GM12878 (cell line): ENCODE results near the gene COMMD1. TPM values are rescaled to one million over a fixed set of nuclear protein-coding genes. Genes with fewer than 3 reads are reported as not detected.

Source experiments
- ASH2L ChIP-seq: fragments of 300-600, 200-600 bp; sonication (generic); IDR thresholded peaks from 2 replicates; pipeline ENCODE4 v1.6.1; 2017; ENCODE audit warnings: low read depth, mild to moderate bottlenecking, borderline replicate concordance
- ATF7 ChIP-seq: fragments of 450-650 bp; IDR thresholded peaks from 2 replicates; pipeline ENCODE4 v1.6.1; 2016; ENCODE audit warnings: low read depth, mild to moderate bottlenecking
- BRCA1 ChIP-seq: IDR thresholded peaks from 2 replicates; pipeline ENCODE4 v1.6.1; 2011; ENCODE audit warnings: low read depth, low read length, improper control_type of control experiment
- CREM ChIP-seq: IDR thresholded peaks from 2 replicates; pipeline ENCODE4 v1.6.1; 2014; ENCODE audit warnings: antibody characterized with exemption, low read depth
- ETV6 ChIP-seq, 2 experiments: fragments of 450-650 bp in 1 of 2; IDR thresholded peaks in 1 of 2; conservative IDR thresholded peaks in 1 of 2; 2 replicates each; pipeline ENCODE4 v1.6.1; 2014; ENCODE audit warnings: antibody characterized with exemption in 1 of 2, borderline replicate concordance in 1 of 2, low read depth in 1 of 2, mild to moderate bottlenecking in 1 of 2, moderate library complexity in 1 of 2
- HDAC6 ChIP-seq: fragments of 200-600 bp; sonication (generic); IDR thresholded peaks from one replicate; pipeline ENCODE4 v1.8.0; 2017; ENCODE audit warnings: antibody characterized with exemption; ENCODE audit not compliant: unreplicated experiment
- HDGF ChIP-seq: fragments of 450-650 bp; IDR thresholded peaks from 2 replicates; pipeline ENCODE4 v1.6.1; 2016; ENCODE audit warnings: antibody characterized with exemption
- IKZF1 ChIP-seq: fragments of 450-650 bp; conservative IDR thresholded peaks from 2 replicates; pipeline ENCODE4 v1.6.1; 2017; ENCODE audit warnings: antibody characterized with exemption, mild to moderate bottlenecking
- IKZF2 ChIP-seq, 2 experiments: fragments of 450-650 bp; IDR thresholded peaks; 2 replicates each; pipeline ENCODE4 v1.6.1; 2017; ENCODE audit warnings: mild to moderate bottlenecking in 2 of 2, moderate library complexity in 2 of 2
- JUNB ChIP-seq: IDR thresholded peaks from 2 replicates; pipeline ENCODE4 v1.6.1; 2016; ENCODE audit warnings: antibody characterized with exemption, mild to moderate bottlenecking
- MAX ChIP-seq: IDR thresholded peaks from 2 replicates; pipeline ENCODE4 v1.6.1; 2012; ENCODE audit warnings: low read depth, low read length, improper control_type of control experiment
- MEF2A ChIP-seq: IDR thresholded peaks from 2 replicates; pipeline ENCODE4 v1.6.1; 2011; ENCODE audit warnings: low read depth, mild to moderate bottlenecking, low read length, moderate library complexity; ENCODE audit not compliant: insufficient read depth
- MEF2B ChIP-seq: fragments of 450-650 bp; IDR thresholded peaks from 2 replicates; pipeline ENCODE4 v1.6.1; 2018; ENCODE audit warnings: mild to moderate bottlenecking, moderate library complexity; ENCODE audit not compliant: partially characterized antibody, poor library complexity, severe bottlenecking
- MXI1 ChIP-seq: fragments of 150-350 bp; IDR thresholded peaks from 2 replicates; pipeline ENCODE4 v1.6.1; 2011; ENCODE audit warnings: low read depth, mild to moderate bottlenecking, inconsistent platforms, low read length, improper control_type of control experiment
- MYB ChIP-seq: fragments of 150-350 bp; IDR thresholded peaks from 2 replicates; pipeline ENCODE4 v1.6.1; 2014; ENCODE audit warnings: mild to moderate bottlenecking, low read depth, low read length, borderline replicate concordance
- POLR2AphosphoS5 ChIP-seq: IDR thresholded peaks from 2 replicates; pipeline ENCODE4 v1.6.1; 2011; ENCODE audit warnings: mild to moderate bottlenecking, low read length, inconsistent platforms
- POU2F2 ChIP-seq: IDR thresholded peaks from 3 replicates; pipeline ENCODE4 v1.6.1; 2011; ENCODE audit warnings: low read depth, mild to moderate bottlenecking, low read length, borderline replicate concordance
- PRDM15 ChIP-seq: fragments of 450-650 bp; formaldehyde crosslinking; IDR thresholded peaks from 2 replicates; pipeline ENCODE4 v1.4.0; 2020; ENCODE audit warnings: mild to moderate bottlenecking, moderate library complexity
- RFX5 ChIP-seq: IDR thresholded peaks from 2 replicates; pipeline ENCODE4 v1.6.1; 2011; ENCODE audit warnings: low read depth, low read length, improper control_type of control experiment
- SIX5 ChIP-seq: IDR thresholded peaks from 2 replicates; pipeline ENCODE4 v1.6.1; 2011; ENCODE audit warnings: mild to moderate bottlenecking, low read depth, low read length, moderate library complexity; ENCODE audit not compliant: severe bottlenecking
- SMAD5 ChIP-seq: IDR thresholded peaks from 2 replicates; pipeline ENCODE4 v1.6.1; 2016; ENCODE audit warnings: antibody characterized with exemption, low read depth
- SMARCA5 ChIP-seq: fragments of 450-650 bp; IDR thresholded peaks from 2 replicates; pipeline ENCODE4 v1.6.1; 2017; ENCODE audit warnings: mild to moderate bottlenecking
- SRF ChIP-seq, 2 experiments: IDR thresholded peaks; 2 replicates each; pipeline ENCODE4 v1.6.1; 2011; ENCODE audit warnings: low read depth in 2 of 2, low read length in 2 of 2, mild to moderate bottlenecking in 1 of 2, moderate library complexity in 1 of 2
- STAT1 ChIP-seq: fragments of 450-650 bp; conservative IDR thresholded peaks from 2 replicates; pipeline ENCODE4 v1.6.1; 2014; ENCODE audit warnings: antibody characterized with exemption, mild to moderate bottlenecking
- STAT3 ChIP-seq: IDR thresholded peaks from 2 replicates; pipeline ENCODE4 v1.6.1; 2011; ENCODE audit warnings: low read depth, low read length, improper control_type of control experiment
- TARDBP ChIP-seq: IDR thresholded peaks from 2 replicates; pipeline ENCODE4 v1.6.1; 2016; ENCODE audit warnings: borderline replicate concordance
- TBL1XR1 ChIP-seq: IDR thresholded peaks from 2 replicates; pipeline ENCODE4 v1.6.1; 2012; ENCODE audit warnings: low read depth, low read length, improper control_type of control experiment
- WRNIP1 ChIP-seq: IDR thresholded peaks from 2 replicates; pipeline ENCODE4 v1.6.1; 2011; ENCODE audit warnings: low read depth, low read length, improper control_type of control experiment, borderline replicate concordance
- ZNF207 ChIP-seq: fragments of 450-650 bp; IDR thresholded peaks from 2 replicates; pipeline ENCODE4 v1.6.1; 2014; ENCODE audit warnings: antibody characterized with exemption, mild to moderate bottlenecking, borderline replicate concordance
- polyA plus RNA-seq, 11 experiments: library from polyadenylated mRNA; depleted of rRNA in 4 of 11; unstranded in 6 of 11; stranded (reverse) in 5 of 11; fragments of >200 nt; fragmentation: Nextera tagmentation in 4 of 11; fragmentation: Illumina TruSeq in 1 of 11; extraction: Ambion mirVana in 4 of 11; extraction: Trizol in 1 of 11; gene quantifications; 1 replicate in 1 of 11; 2 replicates in 10 of 11; pipeline versions ENCODE4 v1.2.1 to v1.2.3, GENCODE V29; 2011 to 2016; ENCODE audit warnings: inconsistent platforms in 2 of 11, missing spikeins in 2 of 11, low read depth in 1 of 11
- total RNA-seq, 4 experiments: library from RNA; depleted of rRNA in 3 of 4; stranded (reverse); fragments of >200 nt in 3 of 4; fragmentation: Illumina TruSeq in 1 of 4; extraction: Trizol in 1 of 4; gene quantifications; 2 replicates each; pipeline versions ENCODE4 v1.2.1 to v1.2.3, GENCODE V29; 2013 to 2021

The COMMD1 gene
- total and polyA plus RNA-seq, 10 of the 15 experiments (the other 5 are each of a cell fraction or from before 2014, with no cell fraction given): 39.7 to 210 (median 53.7) TPM

- TF ChIP-seq MEF2A (peak; percentile 48; the same call in 1 of the 2 replicates), IKZF1 (peak; percentile 94), IKZF2 (IDR thresholded peaks at IDR 0.05) (peak; percentile 43 to 44; a peak in 3 of 4 replicates), POU2F2 (peak; percentile 65; the same call in 1 of the 3 replicates), CREM (peak; percentile 100), POLR2AphosphoS5 (peak; percentile 97), MEF2B (peak; percentile 55), HDAC6 (peak; percentile 37), STAT3 (no peak), JUNB (no peak), MXI1 (peak; percentile 94), BRCA1 (peak; percentile 46; the same call in 1 of the 2 replicates), TBL1XR1 (peak; percentile 65), SRF (IDR thresholded peaks at IDR 0.05; ENCODE audit: low read depth in 2 of 2, low read length in 2 of 2) (peak; percentile 53 to 88), ATF7 (peak; percentile 65), MYB (peak; percentile 98), PRDM15 (CRISPR knock-in tag) (no peak), RFX5 (0 out of 2 replicates have a peak, but pooled peaks have one; percentile 22), STAT1 (peak; percentile 98), ETV6 (conservative IDR thresholded peaks at IDR 0.05 in 1 of 2, IDR thresholded peaks at IDR 0.05 in 1 of 2; ENCODE audit: borderline replicate concordance in 1 of 2, low read depth in 1 of 2) (no peak), ZNF207 (peak; percentile 99), WRNIP1 (no peak; the same call in 1 of the 2 replicates), TARDBP (peak; percentile 64; the same call in 1 of the 2 replicates), ASH2L (0 out of 2 replicates have a peak, but pooled peaks have one; percentile 88), SIX5 (peak; percentile 59), MAX (peak; percentile 91), HDGF (no peak), SMAD5 (peak; percentile 91), SMARCA5 (peak; percentile 63; the same call in 1 of the 2 replicates)
Observed at GRCh38 chr2:61888267-61889055, 17.0 kb upstream of the COMMD1 start, which contains the start of gene CCT4 (continued).
